ENCODE measurements around the gene RNF183. TPM values are rescaled to one million over a fixed set of nuclear protein-coding genes. Genes with fewer than 3 reads are reported as not detected.

The RNF183 gene
- total and polyA plus RNA-seq, 2 of the 4 experiments (the other 2 are of a cell fraction): not detected

- Histone ChIP-seq H4K91ac (ENCODE audit: insufficient read depth, low read depth, low read length) (no peak overlapping the region), H2BK15ac (ENCODE audit: low read depth, low read length) (no peak overlapping the region), H3K9me1 (ENCODE audit: insufficient read depth, low read length) (no peaks in the 10 kb centered on the region), H4K20me1 (ENCODE audit: insufficient read depth, low read length) (no peaks in the 10 kb centered on the region), H3K4ac (ENCODE audit: low read depth, low read length) (no peak overlapping the region), H3K4me2 (ENCODE audit: low read depth, low read length) (no peak overlapping the region), H3K18ac (ENCODE audit: low read depth, low read length) (no peak overlapping the region), H4K5ac (ENCODE audit: low read depth, low read length) (no peak overlapping the region), H3K4me3 (ENCODE audit: insufficient read depth, low read depth, low read length) (no peak overlapping the region), H3K79me1 (ENCODE audit: low read depth in 1 of 2, low read length in 2 of 2) (no peaks in the 10 kb centered on the region), H3K36me3 (ENCODE audit: control insufficient read depth, insufficient read depth, low read length) (no peaks in the 10 kb centered on the region), H3K9me3 (ENCODE audit: control insufficient read depth, insufficient read depth, low read length) (no peaks in the 10 kb centered on the region), H3K56ac (ENCODE audit: extremely low read depth, insufficient read depth, low read length) (no peak overlapping the region), H3K27ac (ENCODE audit: insufficient read depth, low read length) (no peak overlapping the region), H2BK120ac (ENCODE audit: low read depth, low read length) (no peak overlapping the region), H2BK20ac (ENCODE audit: low read depth, low read length) (no peak overlapping the region), H3K4me1 (ENCODE audit: control insufficient read depth, insufficient read depth, low read length) (no peaks in the 10 kb centered on the region), H2BK5ac (ENCODE audit: low read depth, low read length, poor library complexity, severe bottlenecking) (no peak overlapping the region), H3K9ac (ENCODE audit: low read depth, low read length) (no peak overlapping the region), H3K14ac (replicated peaks; ENCODE audit: low read depth, low read length) (no peak overlapping the region), H4K8ac (ENCODE audit: low read depth in 2 of 2, low read length in 2 of 2) (no peak overlapping the region), H3K23ac (ENCODE audit: low read depth, low read length) (no peak overlapping the region), H2AK5ac (ENCODE audit: low read depth, low read length) (no peak overlapping the region), H2AFZ (replicated peaks; ENCODE audit: low read length, poor library complexity) (no peak overlapping the region), H2AK9ac (replicated peaks; ENCODE audit: low read depth, low read length, poor library complexity) (no peak overlapping the region), H3K27me3 (ENCODE audit: control insufficient read depth, insufficient read depth, low read length) (peaks cover 79% of the 10 kb centered on the region)
- WGBS, 2 experiments (ENCODE audit: extremely low coverage in 2 of 2, insufficient read length in 1 of 2): no CpG with 5 or more reads among the region's 1 CpG
- CTCF ChIA-PET: no interaction called here
- DNase-seq (no peak), ATAC-seq (ENCODE audit: low read depth) (no peak)
- dilution Hi-C loops (cut with HindIII; ENCODE audit: low sequenced_read_pairs, unreplicated experiment): no loop called here
- in situ Hi-C loops (cut with MboI; ENCODE audit: low sequenced_read_pairs): no loop called here
- TF ChIP-seq USF2 (IDR thresholded peaks at IDR 0.05; ENCODE audit: low read depth, low read length): no peak
- TF ChIP-seq NFE2L2 (IDR thresholded peaks at IDR 0.05; ENCODE audit: low read depth, low read length): 0 out of 2 replicates have a peak, but pooled peaks have one; percentile 21
- no TSS peak for BruUV-seq (replicated peaks)
- intact Hi-C loops (cut with micrococcal nuclease): no loop called here
- POLR2A ChIA-PET (ENCODE audit: unreplicated experiment): no interaction called here
These were observed 49.2 kb upstream of the RNF183 start for GRCh38 chr9:113352411-113352810.
